Measurements from ENCODE around the gene FBXO39.
"Not testable (repeated sequence)": the region's sequence is repeated elsewhere in the genome, so short reads cannot be mapped to it uniquely, and the experiment has no call there.

Gene FBXO39

DNA sequence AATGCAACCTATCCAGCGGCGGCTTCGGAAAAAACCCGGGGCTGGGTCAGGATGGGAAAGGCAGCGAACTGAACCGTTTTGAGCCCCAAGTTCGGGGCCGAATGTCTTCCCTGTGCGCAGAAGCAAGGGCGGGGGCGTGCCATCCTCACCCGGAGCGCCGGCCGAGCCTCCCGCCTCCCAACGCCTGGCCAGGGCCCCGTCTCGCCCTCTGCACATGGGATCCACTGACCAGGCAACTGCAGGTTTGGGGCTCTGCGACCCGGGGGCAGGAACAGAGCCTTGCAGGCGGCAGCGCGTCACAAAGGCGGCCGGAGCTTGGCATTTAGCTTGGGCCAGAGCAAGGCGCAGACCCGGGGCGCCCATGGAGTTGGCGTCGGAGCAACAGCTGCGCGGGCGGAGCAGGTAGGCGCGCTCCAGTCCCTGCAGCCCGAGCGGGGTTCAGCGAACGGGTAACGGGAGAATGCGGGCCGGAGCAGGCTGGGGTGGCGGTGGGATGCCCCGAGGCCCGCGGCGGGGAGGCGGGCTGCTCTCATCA lies at the start of gene FBXO39:
FBXO39 (plus strand) TSS at position 345 of the 535 bp plus-strand sequence. CDS start 3,654 bp downstream, outside the sequence.
- DNase-seq = no peak

DNA sequence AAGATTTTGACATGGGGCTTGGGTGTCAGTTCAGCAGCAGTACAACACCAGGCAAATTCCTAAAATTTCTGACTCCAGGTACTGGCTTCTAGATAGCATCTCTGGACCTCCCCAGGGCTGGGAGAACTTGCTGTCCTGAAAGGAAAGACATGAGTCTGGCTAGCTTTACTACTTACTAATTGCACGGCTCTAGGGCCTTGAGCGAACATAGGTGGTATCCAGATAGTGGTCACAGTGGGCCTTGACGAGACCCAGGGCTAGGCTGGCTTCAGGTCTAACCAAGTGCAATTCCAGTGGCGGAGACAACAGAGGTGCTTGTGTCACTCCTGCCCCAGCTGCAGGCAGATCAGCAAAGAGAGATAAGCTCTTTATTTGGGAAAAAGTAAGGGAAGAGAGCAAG lies 46.5 kb upstream of the FBXO39 start:
- no peak for DNase-seq

DNA sequence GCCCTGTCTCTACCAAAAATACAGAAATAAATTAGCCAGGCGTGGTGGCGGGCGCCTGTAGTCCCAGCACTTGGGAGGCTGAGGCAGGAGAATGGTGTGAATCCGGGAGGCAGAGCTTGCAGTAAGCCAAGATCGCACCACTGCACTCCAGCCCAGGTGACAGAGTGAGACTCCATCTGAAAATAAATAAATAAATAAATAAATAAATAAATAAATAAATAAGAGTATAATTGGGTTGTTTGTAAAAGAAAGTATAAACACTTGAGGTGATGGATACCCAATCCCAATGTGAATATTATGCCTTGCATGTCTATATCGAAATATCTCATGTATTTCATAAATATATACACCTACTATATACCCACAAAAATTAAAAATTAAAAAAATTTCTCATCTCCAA lies 29.4 kb upstream of the FBXO39 start:
- DNase-seq = not testable (repeated sequence)

- no peak for DNase-seq
These were observed 27.4 kb upstream of the FBXO39 start for GRCh38 chr17:6748617-6749016.

DNA sequence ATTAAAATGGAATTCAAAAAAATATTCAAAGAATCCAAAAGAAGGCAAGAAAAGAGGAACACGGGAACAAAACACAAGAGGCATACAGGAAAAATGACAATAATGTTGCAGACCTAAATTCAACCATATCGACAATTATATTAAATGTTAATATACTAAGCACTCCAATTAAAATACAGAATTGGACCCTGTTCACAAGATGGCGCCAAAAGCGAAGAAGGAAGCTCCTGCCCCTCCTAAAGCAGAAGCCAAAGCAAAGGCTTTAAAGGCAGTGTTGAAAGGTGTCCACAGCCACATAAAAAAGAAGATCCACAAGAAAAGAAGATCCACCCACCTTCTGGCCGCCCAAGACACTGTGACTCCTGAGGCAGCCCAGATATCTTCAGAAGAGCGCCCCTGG lies 26.5 kb upstream of the FBXO39 start:
- no peak for DNase-seq

GRCh38 chr17:6752068-6752909 lies 23.7 kb upstream of the FBXO39 start:
- no peak for DNase-seq

- DNase-seq = no peak
These were observed 23.0 kb upstream of the FBXO39 start for GRCh38 chr17:6753006-6753445.

GRCh38 chr17:6753546-6753945 lies 22.5 kb upstream of the FBXO39 start:
- DNase-seq = no peak

DNA sequence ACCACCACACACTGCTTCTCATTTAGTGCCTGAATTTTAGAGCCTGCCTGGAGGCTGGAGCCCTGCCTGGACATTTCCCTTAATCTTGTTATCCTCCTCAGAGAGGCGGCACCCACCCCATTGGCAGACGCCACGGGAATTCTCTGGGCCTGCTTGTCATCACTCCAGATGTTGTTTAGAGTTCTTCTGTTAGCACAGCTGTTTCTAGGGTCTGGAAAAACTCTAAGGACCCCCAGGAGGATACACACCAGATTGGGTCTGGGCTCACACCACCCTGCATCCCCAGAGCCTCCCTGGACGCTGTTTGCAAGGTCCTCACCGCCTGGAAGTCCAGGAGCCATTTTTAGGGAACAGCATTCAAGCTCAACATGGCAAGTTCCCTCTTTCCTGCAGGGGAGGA lies 20.7 kb upstream of the FBXO39 start:
- DNase-seq = no peak

DNA sequence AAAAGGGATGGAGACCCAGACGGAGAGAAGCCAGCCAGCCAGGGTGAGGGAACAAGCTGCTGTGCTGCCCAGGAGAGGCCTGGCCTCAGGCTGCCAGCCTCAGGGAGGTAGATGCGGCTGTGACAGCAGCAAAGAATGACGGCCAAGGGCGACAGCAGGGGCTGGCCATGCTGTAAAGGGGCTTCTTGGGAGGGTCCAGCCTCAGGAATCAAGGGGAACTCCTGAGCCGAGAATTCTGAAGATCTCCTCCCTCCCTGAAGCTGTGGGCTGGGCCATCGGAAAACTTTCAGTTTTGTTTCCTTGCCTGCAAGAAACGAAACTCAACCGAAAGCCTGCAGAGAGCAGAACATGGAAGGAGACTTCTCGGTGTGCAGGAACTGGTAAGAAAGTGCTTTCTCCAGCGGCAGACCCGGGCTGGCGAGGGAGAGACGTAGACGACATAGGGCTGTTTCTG lies 20.3 kb upstream of the FBXO39 start, which contains the start of gene XAF1:
XAF1 (plus strand) TSS at position 316 of the 454 bp plus-strand sequence; CDS start at position 349, 33 bp downstream.
- DNase-seq = no peak

DNA sequence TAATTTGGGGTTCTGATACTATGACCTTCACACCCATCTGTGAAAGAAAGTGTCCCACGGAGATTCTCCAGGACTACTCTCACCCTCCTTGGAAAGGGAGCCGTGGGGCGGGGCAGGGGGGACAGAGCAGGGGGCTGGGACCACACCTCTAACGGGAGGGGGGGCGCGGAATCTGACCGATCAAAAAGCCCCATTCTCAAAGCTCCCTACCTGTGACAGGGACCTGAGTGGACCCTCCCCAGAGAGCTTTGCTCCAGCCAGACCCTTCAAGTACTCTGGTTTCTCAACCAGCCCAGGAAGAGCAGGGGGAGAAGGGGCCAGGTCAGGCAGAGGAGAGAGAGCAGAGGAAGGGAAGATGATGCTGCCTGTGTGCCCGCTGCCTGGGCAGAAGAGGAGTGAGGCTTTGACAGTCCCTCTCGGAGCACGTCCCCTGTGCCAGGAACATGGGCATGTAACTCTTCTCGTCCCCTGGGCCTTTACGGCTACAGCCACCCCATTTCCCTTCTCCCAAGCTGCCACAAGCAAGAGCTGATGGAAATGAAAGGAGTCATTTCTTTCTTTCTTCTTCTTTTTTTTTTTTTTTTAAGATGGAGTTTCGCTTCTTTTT lies 19.5 kb upstream of the FBXO39 start:
- DNase-seq = no peak

- DNase-seq = no peak
These were observed 18.3 kb upstream of the FBXO39 start for GRCh38 chr17:6757747-6758146.

GRCh38 chr17:6761779-6762178 lies 14.2 kb upstream of the FBXO39 start:
- DNase-seq = no peak

DNA sequence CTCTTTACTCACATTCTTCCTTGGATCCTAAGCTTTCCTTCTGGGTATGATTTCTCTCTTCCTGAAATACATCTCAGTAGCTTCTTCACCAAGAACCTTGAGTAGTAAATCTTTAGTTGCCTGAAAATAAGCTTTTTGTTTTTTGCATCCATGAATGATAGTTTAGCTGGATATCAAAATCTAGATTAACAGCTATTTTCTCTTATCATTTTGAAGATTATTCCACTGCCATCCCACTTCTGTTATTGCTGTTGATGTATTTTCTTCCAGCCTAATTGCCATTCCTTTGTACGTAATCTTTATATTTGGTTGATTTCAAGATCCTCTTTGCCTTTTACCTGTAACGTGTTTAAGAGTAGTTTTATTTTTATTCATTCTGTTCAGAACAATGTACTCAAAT lies 7.6 kb upstream of the FBXO39 start:
- DNase-seq = no peak

- DNase-seq = no peak
These were observed 4.0 kb upstream of the FBXO39 start for GRCh38 chr17:6772016-6772415.

DNA sequence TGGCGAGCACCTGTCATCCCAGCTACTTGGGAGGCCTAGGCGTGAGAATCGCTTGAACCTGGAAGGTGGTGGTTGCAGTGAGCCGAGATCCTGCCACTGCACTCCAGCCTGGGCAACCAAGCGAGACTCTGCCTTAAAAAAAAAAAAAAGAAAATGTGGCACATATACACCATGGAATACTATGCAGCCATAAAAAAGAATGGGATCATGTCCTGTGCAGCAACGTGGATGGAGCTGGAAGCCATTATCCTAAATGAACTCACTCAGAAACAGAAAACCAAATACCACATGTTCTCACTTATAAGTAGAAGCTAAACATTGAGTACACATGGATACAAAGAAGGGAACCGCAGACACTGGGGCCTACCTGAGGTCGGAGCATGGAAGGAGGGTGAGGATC lies 1.1 kb upstream of the FBXO39 start:
- not testable (repeated sequence) for DNase-seq

DNA sequence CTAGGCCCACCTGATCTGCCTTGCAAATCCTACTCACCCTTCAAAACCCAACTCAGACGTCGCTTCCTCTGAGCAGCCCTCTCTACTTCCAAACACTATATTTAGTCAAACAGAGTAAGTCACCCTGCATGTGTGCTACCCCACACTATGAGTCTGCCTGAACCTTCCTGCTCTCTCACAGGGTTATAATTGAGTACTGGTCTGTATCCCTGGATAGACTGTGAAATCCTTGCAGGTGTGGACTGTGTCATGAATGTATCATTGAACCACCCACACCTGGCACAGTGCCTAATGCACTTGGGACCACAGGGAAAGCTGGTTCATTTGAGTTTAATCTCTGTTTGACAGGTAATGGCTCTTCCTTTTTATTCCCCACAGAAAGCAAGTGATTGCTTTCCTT lies 3.4 kb downstream of the FBXO39 start:
- no peak for DNase-seq

- DNase-seq = no peak
These were observed 4.0 kb downstream of the FBXO39 start for GRCh38 chr17:6780001-6780400.

- no peak for DNase-seq
These were observed 4.9 kb downstream of the FBXO39 start for GRCh38 chr17:6780886-6781285.

- no peak for DNase-seq
These were observed 6.2 kb downstream of the FBXO39 start for GRCh38 chr17:6782244-6782643.

DNA sequence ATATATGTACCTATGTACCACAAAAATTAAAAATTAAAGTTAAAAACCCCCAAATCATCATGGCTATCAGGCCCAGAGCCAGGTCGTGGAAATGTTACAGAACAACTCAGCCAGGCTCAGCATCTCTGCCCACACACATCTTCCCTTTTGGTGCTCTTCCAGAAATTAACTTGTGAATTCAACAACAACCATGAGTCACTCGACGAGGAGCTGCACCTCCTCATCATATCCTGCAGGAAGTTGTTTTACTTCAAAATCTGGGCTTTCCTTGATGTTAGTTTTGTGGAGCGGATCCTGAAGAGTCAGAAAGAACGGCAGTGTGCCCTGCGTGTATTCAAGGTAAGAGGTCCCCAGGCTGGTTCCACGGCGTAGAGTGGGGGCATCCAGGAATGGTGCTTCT lies 10.6 kb downstream of the FBXO39 start:
- DNase-seq = no peak

DNA sequence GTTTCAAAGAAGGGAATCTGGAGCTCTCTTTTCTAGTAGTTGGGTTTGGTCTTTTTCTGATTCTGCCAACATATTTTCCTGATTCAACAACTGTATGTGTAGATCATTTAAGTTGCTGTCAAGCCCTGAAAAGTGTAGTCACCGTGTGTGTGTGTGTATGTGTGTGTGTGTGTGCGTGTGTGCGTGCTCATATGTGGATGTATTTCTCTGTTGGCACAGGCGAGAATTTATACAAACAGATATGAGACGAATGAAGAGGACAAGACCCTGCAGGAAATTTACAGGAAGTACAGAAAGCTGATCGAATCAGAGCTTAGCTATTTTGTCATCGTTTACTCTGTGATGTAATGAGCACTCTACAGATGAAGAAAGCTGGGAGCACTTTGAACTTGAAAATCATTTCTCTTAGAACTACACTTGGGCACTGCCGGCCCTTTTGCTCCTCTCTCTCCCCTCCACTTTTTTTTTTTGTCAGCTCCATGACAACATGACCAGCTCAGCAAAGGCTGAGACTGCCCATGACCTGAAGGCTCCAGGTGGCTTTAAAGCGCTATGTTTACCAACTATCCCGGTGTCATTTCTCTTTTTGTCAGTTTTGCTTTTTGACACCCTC lies 11.2 kb downstream of the FBXO39 start:
- DNase-seq = no peak

GRCh38 chr17:6789146-6789545 lies 13.1 kb downstream of the FBXO39 start:
- DNase-seq = no peak

Data from NCI-H748 treated with DMSO at 0.1 percent for 48 hours (cell line).